GM23338 (cell line): Measurements from ENCODE around the gene ESM1. TPM values are rescaled to one million over a fixed set of nuclear protein-coding genes. Genes with fewer than 3 reads are reported as not detected.

Experiments
- ATAC-seq: fragments of 200-7000 bp; cut with Tn5 transposase; 3 replicates; pipeline ENCODE4 v1.9.1; 2020
- DNase-seq: peaks from one replicate; pipeline ENCODE4 v3.0.0-alpha.2; 2015; ENCODE audit warnings: low spot score
- H2AFZ ChIP-seq: fragments of 200-600 bp; sonication (generic); 2 replicates; pipeline ENCODE4 v1.8.0; 2016; ENCODE audit warnings: antibody characterized with exemption, mild to moderate bottlenecking, moderate library complexity
- H3F3A ChIP-seq: fragments of 200-600 bp; sonication (generic); replicated peaks from 2 replicates; pipeline ENCODE4 v1.8.0; 2017; ENCODE audit warnings: antibody characterized with exemption, mixed run types, low read depth
- H3K27ac ChIP-seq: fragments of 200-600 bp; sonication (generic); 2 replicates; pipeline ENCODE4 v1.6.1; 2016; ENCODE audit warnings: low read depth
- H3K27me3 ChIP-seq: fragments of 200-600 bp; sonication (generic); 2 replicates; pipeline ENCODE4 v1.8.0; 2016; ENCODE audit warnings: mild to moderate bottlenecking, mixed run types, moderate library complexity; ENCODE audit not compliant: insufficient read depth
- H3K36me3 ChIP-seq: fragments of 200-600 bp; sonication (generic); 2 replicates; pipeline ENCODE4 v1.8.0; 2016; ENCODE audit warnings: mild to moderate bottlenecking; ENCODE audit not compliant: insufficient read depth
- H3K4me1 ChIP-seq: fragments of 200-600 bp; sonication (generic); 2 replicates; pipeline ENCODE4 v1.8.0; 2016; ENCODE audit warnings: mild to moderate bottlenecking, moderate library complexity; ENCODE audit not compliant: insufficient read depth
- H3K4me2 ChIP-seq: fragments of 200-600 bp; sonication (generic); 2 replicates; pipeline ENCODE4 v1.7.1; 2017; ENCODE audit warnings: mixed run types
- H3K4me3 ChIP-seq: fragments of 200-600 bp; sonication (generic); 2 replicates; pipeline ENCODE4 v1.6.1; 2016; ENCODE audit warnings: mixed run types
- H3K79me2 ChIP-seq: fragments of 200-600 bp; sonication (generic); replicated peaks from 2 replicates; pipeline ENCODE4 v1.8.0; 2017; ENCODE audit warnings: mild to moderate bottlenecking; ENCODE audit not compliant: insufficient read depth
- H3K9me2 ChIP-seq: fragments of 200-600 bp; sonication (generic); 2 replicates; pipeline ENCODE4 v1.8.0; 2017; ENCODE audit not compliant: insufficient read depth
- H4K20me1 ChIP-seq: fragments of 200-600 bp; sonication (generic); replicated peaks from 2 replicates; pipeline ENCODE4 v1.8.0; 2017; ENCODE audit warnings: mild to moderate bottlenecking; ENCODE audit not compliant: insufficient read depth
- H3K27ac Mint-ChIP-seq: 2 replicates; pipeline ENCODE4 v1.8.0; 2020; ENCODE audit warnings: inconsistent platforms, mild to moderate bottlenecking, moderate library complexity, mixed read lengths
- H3K27me3 Mint-ChIP-seq: 3 replicates; pipeline ENCODE4 v1.8.0; 2022; ENCODE audit warnings: low read depth, mild to moderate bottlenecking, moderate library complexity, mixed read lengths, inconsistent platforms; ENCODE audit not compliant: insufficient read depth, poor library complexity
- H3K36me3 Mint-ChIP-seq: 3 replicates; pipeline ENCODE4 v1.8.0; 2021; ENCODE audit warnings: low read depth, mild to moderate bottlenecking, inconsistent platforms, moderate library complexity, mixed read lengths
- H3K4me1 Mint-ChIP-seq: 3 replicates; pipeline ENCODE4 v1.8.0; 2020; ENCODE audit warnings: mild to moderate bottlenecking, inconsistent platforms, mixed read lengths
- H3K4me3 Mint-ChIP-seq: 3 replicates; pipeline ENCODE4 v1.8.0; 2021; ENCODE audit warnings: moderate library complexity, mild to moderate bottlenecking, inconsistent platforms, mixed read lengths
- H3K9me3 Mint-ChIP-seq: 3 replicates; pipeline ENCODE4 v1.8.0; 2020; ENCODE audit warnings: moderate library complexity, mild to moderate bottlenecking, inconsistent platforms, mixed read lengths
- CTCF ChIP-seq, 2 experiments: fragments of 200-600 bp in 1 of 2; sonication (generic) in 1 of 2; conservative IDR thresholded peaks; 2 replicates each; pipeline versions ENCODE4 v1.5.1 to v1.6.1; 2016 to 2017; ENCODE audit warnings: antibody characterized with exemption in 2 of 2, low read depth in 2 of 2, mild to moderate bottlenecking in 2 of 2, moderate library complexity in 1 of 2
- EZH2phosphoT487 ChIP-seq: fragments of 200-600 bp; sonication (generic); IDR thresholded peaks from one replicate; pipeline ENCODE4 v1.8.1; 2018; ENCODE audit warnings: antibody characterized with exemption; ENCODE audit not compliant: unreplicated experiment
- JUNB ChIP-seq: IDR thresholded peaks from one replicate; pipeline ENCODE4 v1.6.1; 2016; ENCODE audit warnings: antibody characterized with exemption; ENCODE audit not compliant: unreplicated experiment
- NANOG ChIP-seq: IDR thresholded peaks from 2 replicates; pipeline ENCODE4 v1.6.1; 2016; ENCODE audit warnings: antibody characterized with exemption, borderline replicate concordance
- POLR2AphosphoS5 ChIP-seq: IDR thresholded peaks from 2 replicates; pipeline ENCODE4 v1.6.1; 2016; ENCODE audit warnings: antibody characterized with exemption, low read depth
- STAT1 ChIP-seq: IDR thresholded peaks from one replicate; pipeline ENCODE4 v1.6.1; 2016; ENCODE audit warnings: antibody characterized with exemption; ENCODE audit not compliant: unreplicated experiment
- ZNF114 ChIP-seq: fragments of 250-450 bp; sonication (Bioruptor Pico); IDR thresholded peaks from 2 replicates; pipeline ENCODE4 v1.5.0; 2020; ENCODE audit warnings: mild to moderate bottlenecking, moderate library complexity
- polyA plus RNA-seq: library from polyadenylated mRNA; unstranded; fragments of >200 nt; fragmentation: Nextera tagmentation; extraction: Ambion mirVana; gene quantifications from 2 replicates; pipeline ENCODE4 v1.2.1, GENCODE V29; 2016
- total RNA-seq: library from RNA; depleted of rRNA; stranded (reverse); fragments of >200 nt; shearing (Covaris generic); gene quantifications from 2 replicates; pipeline ENCODE4 v1.2.3, GENCODE V29; 2014

Gene ESM1
- total and polyA plus RNA-seq, 2 experiments from 2014 or later: 0.14 TPM; not detected in 1

- Histone ChIP-seq H3K4me1 (peaks cover 5% of the 10 kb centered on the region), H3K27ac (no peak overlapping the region), H3F3A (no peaks in the 10 kb centered on the region), H2AFZ (0 out of 2 replicates have a peak overlapping the region, but pooled peaks have one; percentile 60), H3K4me3 (no peak overlapping the region), H3K9me2 (no peaks in the 10 kb centered on the region), H3K36me3 (no peaks in the 10 kb centered on the region), H3K4me2 (no peak overlapping the region), H3K27me3 (no peaks in the 10 kb centered on the region), H4K20me1 (no peaks in the 10 kb centered on the region), H3K79me2 (no peaks in the 10 kb centered on the region)
- TF ChIP-seq CTCF (conservative IDR thresholded peaks at IDR 0.05; ENCODE audit: low read depth in 2 of 2) (peak; percentile 59 to 79), JUNB (no peak), POLR2AphosphoS5 (no peak)
- Mint-ChIP-seq H3K27me3 (no peaks in the 10 kb centered on the region), H3K4me1 (peaks cover 8% of the 10 kb centered on the region), H3K36me3 (no peaks in the 10 kb centered on the region), H3K9me3 (no peaks in the 10 kb centered on the region; the same call in 2 of the 3 replicates), H3K27ac (no peak overlapping the region), H3K4me3 (no peak overlapping the region)
- DNase-seq (peak; percentile 50), ATAC-seq (no peak; the same call in 2 of the 3 replicates)
These were observed 41.0 kb downstream of the ESM1 start for GRCh38 chr5:54944364-54944763.

- no peaks in the 10 kb centered on the region for H3K36me3 ChIP-seq
- H4K20me1 ChIP-seq: no peaks in the 10 kb centered on the region
- TF ChIP-seq ZNF114 (CRISPR knock-in tag) (no peak), STAT1 (no peak), EZH2phosphoT487 (no peak), NANOG (no peak)
- no peaks in the 10 kb centered on the region for H3F3A ChIP-seq
- H3K79me2 ChIP-seq: no peaks in the 10 kb centered on the region
- DNase-seq (no peak), ATAC-seq (no peak)
- peaks cover 5% of the 10 kb centered on the region for H3K4me1 ChIP-seq
- Mint-ChIP-seq H3K36me3 (no peaks in the 10 kb centered on the region), H3K27ac (no peak overlapping the region), H3K4me3 (no peak overlapping the region), H3K4me1 (peaks cover 8% of the 10 kb centered on the region), H3K27me3 (no peaks in the 10 kb centered on the region), H3K9me3 (no peaks in the 10 kb centered on the region)
- no peak overlapping the region for H3K27ac ChIP-seq
- no peaks in the 10 kb centered on the region for H3K27me3 ChIP-seq
- no peak overlapping the region for H3K4me3 ChIP-seq
- no peak overlapping the region for H3K4me2 ChIP-seq
- no peak overlapping the region for H2AFZ ChIP-seq
- H3K9me2 ChIP-seq: peaks cover 10% of the 10 kb centered on the region; the same call in 1 of the 2 replicates
These were observed 43.2 kb downstream of the ESM1 start for GRCh38 chr5:54942064-54942778.

- H3K79me2 ChIP-seq: no peaks in the 10 kb centered on the region
- no peaks in the 10 kb centered on the region for H3K27me3 ChIP-seq
- no peaks in the 10 kb centered on the region; the same call in 1 of the 2 replicates for H3K4me1 ChIP-seq
- H3K4me3 ChIP-seq: no peak overlapping the region
- H3K9me2 ChIP-seq: peaks cover 16% of the 10 kb centered on the region; the same call in 1 of the 2 replicates
- H3K4me1 Mint-ChIP-seq: peaks cover 16% of the 10 kb centered on the region
- H3K27ac ChIP-seq: no peak overlapping the region
- no peak overlapping the region for H3K4me3 Mint-ChIP-seq
- no peak overlapping the region for H2AFZ ChIP-seq
- H3K27ac Mint-ChIP-seq: no peak overlapping the region
- H3K36me3 Mint-ChIP-seq: no peaks in the 10 kb centered on the region
- H3K9me3 Mint-ChIP-seq: no peaks in the 10 kb centered on the region
- H3F3A ChIP-seq: no peaks in the 10 kb centered on the region
- H3K27me3 Mint-ChIP-seq: no peaks in the 10 kb centered on the region
- ATAC-seq (no peak), DNase-seq (no peak)
- H4K20me1 ChIP-seq: no peaks in the 10 kb centered on the region
- no peaks in the 10 kb centered on the region for H3K36me3 ChIP-seq
- H3K4me2 ChIP-seq: no peak overlapping the region
- TF ChIP-seq STAT1: no peak
- no peak for TF ChIP-seq CTCF (conservative IDR thresholded peaks at IDR 0.05; ENCODE audit: low read depth in 2 of 2)
These were observed 49.2 kb downstream of the ESM1 start for GRCh38 chr5:54936201-54936600.
